ENCODE results near the gene RPRML. TPM values are rescaled to one million over a fixed set of nuclear protein-coding genes. Genes with fewer than 3 reads are reported as not detected.
A peak's percentile ranks its signal among the peaks of the same experiment; 100 is the strongest.

RPRML gene
- total RNA-seq, 1 experiment from 2014 or later = 9.1 TPM

DNA sequence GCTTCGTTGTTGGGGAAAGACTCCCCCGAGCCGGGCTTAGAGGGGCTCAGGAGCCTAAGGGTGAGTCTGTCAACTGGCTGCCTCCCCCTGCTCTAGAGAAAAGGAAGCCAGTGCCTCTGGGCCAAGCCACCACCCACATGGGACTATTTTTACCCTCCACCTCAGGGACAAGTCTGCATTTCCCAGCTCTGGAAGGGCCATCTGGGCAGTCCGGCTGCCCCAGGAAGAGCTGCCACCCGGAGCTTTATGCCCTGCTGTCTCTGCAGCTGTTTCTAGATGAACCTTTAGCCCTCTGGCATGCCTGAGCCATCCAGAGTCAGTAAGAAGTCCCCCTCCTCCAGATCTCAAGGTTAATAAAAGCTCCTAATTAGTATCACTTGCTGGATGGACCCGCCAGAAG is 5.3 kb upstream of the RPRML start:
- Histone ChIP-seq H3K9me3 (replicated peaks) (no peaks in the 10 kb centered on the region), H3K27ac (no peak overlapping the region), H3K36me3 (no peaks in the 10 kb centered on the region)

GRCh38 chr17:46983782-46984181 is 4.7 kb upstream of the RPRML start:
- Histone ChIP-seq H3K36me3 (no peaks in the 10 kb centered on the region), H3K27ac (no peak overlapping the region), H3K4me3 (no peak overlapping the region), H3K27me3 (no peaks in the 10 kb centered on the region), H3K9me3 (replicated peaks) (no peaks in the 10 kb centered on the region), H3K4me1 (no peaks in the 10 kb centered on the region)
- DNase-seq = peak; percentile 23 to 33

More for the DNA sequence above, 5.3 kb upstream of the RPRML start:
- Histone ChIP-seq H3K4me1 (no peaks in the 10 kb centered on the region), H3K27me3 (no peaks in the 10 kb centered on the region), H3K4me3 (no peak overlapping the region)
- DNase-seq = peak; percentile 21 to 38

- no peaks in the 10 kb centered on the region for H3K4me1 ChIP-seq
- no peaks in the 10 kb centered on the region for H3K9me3 ChIP-seq (replicated peaks)
- H3K27ac ChIP-seq = no peak overlapping the region
- DNase-seq = no peak
- H3K27me3 ChIP-seq = no peaks in the 10 kb centered on the region
- H3K4me3 ChIP-seq = no peak overlapping the region
- no peaks in the 10 kb centered on the region for H3K36me3 ChIP-seq
Measured at GRCh38 chr17:46982577-46982976, 3.5 kb upstream of the RPRML start.

DNA sequence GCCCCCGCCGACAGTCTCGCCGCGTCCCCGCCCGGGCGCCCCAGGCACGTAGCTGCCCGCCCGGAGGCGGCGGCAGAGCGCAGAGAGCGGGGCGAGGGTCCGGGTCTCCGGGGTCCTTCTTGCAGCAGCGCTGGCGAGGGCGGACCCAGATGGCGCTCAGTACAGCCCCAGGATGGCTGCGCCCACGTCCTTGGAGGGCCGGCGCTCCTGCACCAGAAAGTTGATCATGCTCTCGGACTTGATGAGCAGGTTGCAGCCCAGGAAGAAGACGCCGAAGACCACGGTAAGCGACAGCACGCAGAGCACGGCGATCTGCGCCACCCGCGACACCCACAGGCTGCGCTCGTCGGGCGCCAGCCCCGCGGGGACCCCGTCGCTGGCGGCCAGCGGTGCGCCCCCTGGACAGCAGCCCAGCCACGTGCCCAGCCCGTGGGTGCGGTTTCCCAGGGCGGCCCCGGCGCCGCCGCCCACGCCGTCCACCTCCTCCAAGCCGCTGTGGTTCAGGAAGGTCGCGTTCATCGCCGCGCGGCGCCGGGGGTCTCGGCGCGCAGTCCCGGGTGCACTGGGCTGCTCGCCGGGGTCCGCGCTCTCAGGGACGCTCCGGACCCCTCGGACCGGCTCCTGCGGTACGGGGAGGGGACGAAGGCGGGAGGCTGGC is 435 bp downstream of the RPRML start:
- H3K4me1 ChIP-seq = peaks cover 8% of the 10 kb centered on the region
- H3K27ac ChIP-seq = peak overlapping the region; percentile 6; the same call in 1 of the 2 replicates
- no peaks in the 10 kb centered on the region for H3K36me3 ChIP-seq
- peak overlapping the region; percentile 66 for H3K4me3 ChIP-seq
- H3K9me3 ChIP-seq (replicated peaks) = no peaks in the 10 kb centered on the region
- peak; percentile 32 to 51 for DNase-seq
- no peaks in the 10 kb centered on the region for H3K27me3 ChIP-seq

GRCh38 chr17:46977750-46978488 is 1.1 kb downstream of the RPRML start:
- H3K27me3 ChIP-seq = no peaks in the 10 kb centered on the region

DNA sequence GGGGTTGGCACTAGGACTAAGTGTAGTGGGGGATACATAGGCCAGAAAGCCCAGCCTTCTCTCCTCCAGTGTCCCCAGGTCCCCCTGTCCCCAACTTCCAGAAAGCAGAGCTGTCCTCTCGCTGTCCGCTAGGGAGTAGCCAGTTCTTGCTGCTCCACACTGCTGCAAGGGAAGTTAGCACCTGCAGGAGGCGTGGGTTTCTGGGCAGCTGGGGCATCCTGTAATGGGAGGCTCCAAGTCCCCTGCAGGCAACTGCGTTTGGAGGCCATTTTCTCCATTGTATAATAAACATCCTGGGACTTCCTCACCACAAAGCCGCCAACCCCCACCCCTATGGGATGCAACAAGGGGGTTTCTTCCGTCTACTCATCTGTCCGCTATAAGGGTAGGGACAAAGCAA is 1.7 kb downstream of the RPRML start:
- no peaks in the 10 kb centered on the region for H3K27me3 ChIP-seq
- DNase-seq = peak; percentile 92 to 93
- no peaks in the 10 kb centered on the region for H3K36me3 ChIP-seq
- H3K4me3 ChIP-seq = peak overlapping the region; percentile 66
- H3K4me1 ChIP-seq = peaks cover 14% of the 10 kb centered on the region
- peak overlapping the region; percentile 17; the same call in 1 of the 2 replicates for H3K27ac ChIP-seq
- no peaks in the 10 kb centered on the region for H3K9me3 ChIP-seq (replicated peaks)

More at GRCh38 chr17:46977750-46978488, 1.1 kb downstream of the RPRML start:
- peaks cover 14% of the 10 kb centered on the region for H3K4me1 ChIP-seq
- no peaks in the 10 kb centered on the region for H3K36me3 ChIP-seq
- H3K27ac ChIP-seq = peak overlapping the region; percentile 17; the same call in 1 of the 2 replicates
- H3K9me3 ChIP-seq (replicated peaks) = no peaks in the 10 kb centered on the region
- peak overlapping the region; percentile 66 for H3K4me3 ChIP-seq
- DNase-seq = peak in 1 of 2 experiments; percentile 37

- Histone ChIP-seq H3K4me3 (no peak overlapping the region), H3K9me3 (replicated peaks) (no peaks in the 10 kb centered on the region), H3K4me1 (peaks cover 14% of the 10 kb centered on the region), H3K36me3 (no peaks in the 10 kb centered on the region), H3K27ac (no peak overlapping the region), H3K27me3 (no peaks in the 10 kb centered on the region)
- DNase-seq = peak in 1 of 2 experiments; percentile 25
Measured at GRCh38 chr17:46976626-46977270, 2.3 kb downstream of the RPRML start.

GRCh38 chr17:46975287-46975686 is 3.8 kb downstream of the RPRML start:
- Histone ChIP-seq H3K36me3 (no peaks in the 10 kb centered on the region), H3K9me3 (replicated peaks) (no peaks in the 10 kb centered on the region), H3K4me1 (peaks cover 14% of the 10 kb centered on the region), H3K27ac (no peak overlapping the region), H3K27me3 (no peaks in the 10 kb centered on the region), H3K4me3 (no peak overlapping the region)
- DNase-seq = no peak

DNA sequence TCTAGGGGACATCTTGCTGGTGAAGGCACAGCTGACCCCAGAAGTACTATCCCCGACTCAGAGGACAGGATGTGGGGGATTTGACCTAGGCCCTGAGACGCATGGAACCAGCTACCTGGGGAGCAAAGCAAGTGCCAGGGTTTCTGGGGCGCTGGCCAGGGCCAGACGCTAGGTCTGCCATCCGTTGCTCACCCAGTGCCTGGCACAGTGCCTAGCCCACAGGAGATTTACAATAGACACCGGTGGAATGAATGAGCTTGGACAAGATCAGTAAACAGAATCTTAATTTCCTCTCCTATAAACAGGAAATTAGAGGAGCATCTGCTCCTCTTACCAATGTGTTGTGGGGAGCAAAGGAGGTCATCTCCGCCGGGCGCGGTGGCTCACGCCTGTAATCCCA is 5.0 kb downstream of the RPRML start:
- no peaks in the 10 kb centered on the region for H3K36me3 ChIP-seq

DNA sequence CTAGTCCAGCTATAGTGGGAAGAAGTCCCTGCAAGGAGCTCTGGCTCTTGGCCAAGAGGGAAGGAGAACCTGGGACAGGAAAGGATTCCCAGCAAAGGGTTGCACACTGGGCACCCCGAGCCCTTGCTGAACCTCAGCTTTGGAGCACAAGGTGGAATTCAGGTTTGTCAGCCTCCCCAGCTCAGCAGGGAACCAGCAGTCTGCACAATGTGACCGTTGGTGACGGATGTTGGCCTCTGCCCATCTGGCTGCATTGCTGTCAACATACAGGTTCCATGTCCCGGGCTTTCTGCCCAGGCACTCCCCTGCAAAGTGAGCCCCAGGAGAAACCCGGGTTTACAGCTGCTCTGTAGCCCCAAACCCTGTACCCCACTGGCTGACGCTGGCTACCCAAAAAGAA is 6.7 kb downstream of the RPRML start:
- no peak overlapping the region for H3K27ac ChIP-seq
- no peaks in the 10 kb centered on the region for H3K36me3 ChIP-seq
- no peaks in the 10 kb centered on the region for H3K9me3 ChIP-seq (replicated peaks)
- H3K4me1 ChIP-seq = peaks cover 14% of the 10 kb centered on the region
- no peak overlapping the region for H3K4me3 ChIP-seq
- DNase-seq = no peak
- H3K27me3 ChIP-seq = no peaks in the 10 kb centered on the region

More for the DNA sequence above, 5.0 kb downstream of the RPRML start:
- H3K27ac ChIP-seq = no peak overlapping the region
- no peak for DNase-seq
- H3K27me3 ChIP-seq = no peaks in the 10 kb centered on the region
- no peak overlapping the region for H3K4me3 ChIP-seq
- no peaks in the 10 kb centered on the region for H3K9me3 ChIP-seq (replicated peaks)
- peaks cover 14% of the 10 kb centered on the region for H3K4me1 ChIP-seq

- peaks cover 11% of the 10 kb centered on the region for H3K4me1 ChIP-seq
- H3K27ac ChIP-seq = no peak overlapping the region
- no peaks in the 10 kb centered on the region for H3K36me3 ChIP-seq
- no peak overlapping the region for H3K4me3 ChIP-seq
- DNase-seq = no peak
- H3K9me3 ChIP-seq (replicated peaks) = no peaks in the 10 kb centered on the region
- H3K27me3 ChIP-seq = no peaks in the 10 kb centered on the region
Measured at GRCh38 chr17:46971647-46972300, 7.3 kb downstream of the RPRML start.

- H3K27ac ChIP-seq = no peak overlapping the region
- no peaks in the 10 kb centered on the region for H3K36me3 ChIP-seq
Measured at GRCh38 chr17:46968896-46969295, 10.2 kb downstream of the RPRML start.

GRCh38 chr17:46968224-46968834 is 10.7 kb downstream of the RPRML start:
- no peaks in the 10 kb centered on the region for H3K36me3 ChIP-seq
- no peaks in the 10 kb centered on the region for H3K27me3 ChIP-seq
- no peak overlapping the region for H3K27ac ChIP-seq
- DNase-seq = no peak
- no peak overlapping the region for H3K4me3 ChIP-seq
- H3K4me1 ChIP-seq = peaks cover 3% of the 10 kb centered on the region
- no peaks in the 10 kb centered on the region for H3K9me3 ChIP-seq (replicated peaks)

More at GRCh38 chr17:46968896-46969295, 10.2 kb downstream of the RPRML start:
- H3K4me1 ChIP-seq = peaks cover 9% of the 10 kb centered on the region
- H3K9me3 ChIP-seq (replicated peaks) = no peaks in the 10 kb centered on the region
- H3K4me3 ChIP-seq = no peak overlapping the region
- H3K27me3 ChIP-seq = no peaks in the 10 kb centered on the region
- DNase-seq = no peak

Data from SJCRH30 (cell line).